ENCODE data around the gene COL1A1.

DNA sequence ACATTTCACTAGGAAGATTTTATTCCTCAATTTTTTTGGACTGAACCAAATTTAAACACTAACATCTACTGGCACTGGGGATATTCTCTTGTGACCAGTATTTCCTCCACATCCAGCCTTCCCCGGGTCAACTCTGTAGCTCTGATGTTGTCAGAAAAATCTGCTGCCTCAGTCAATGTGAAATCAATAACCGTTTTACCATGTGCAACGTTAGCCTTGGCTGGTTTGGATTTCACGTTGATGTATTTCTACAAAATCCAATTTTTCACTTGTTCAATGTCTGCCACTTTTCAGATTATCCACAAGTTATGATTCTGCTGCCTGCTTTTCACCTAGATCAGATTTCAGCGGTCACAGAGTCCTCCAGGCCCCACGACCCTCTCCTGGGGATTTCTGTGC is 28.5 kb downstream of the COL1A1 start:
- TF ChIP-seq, protein P1, sequence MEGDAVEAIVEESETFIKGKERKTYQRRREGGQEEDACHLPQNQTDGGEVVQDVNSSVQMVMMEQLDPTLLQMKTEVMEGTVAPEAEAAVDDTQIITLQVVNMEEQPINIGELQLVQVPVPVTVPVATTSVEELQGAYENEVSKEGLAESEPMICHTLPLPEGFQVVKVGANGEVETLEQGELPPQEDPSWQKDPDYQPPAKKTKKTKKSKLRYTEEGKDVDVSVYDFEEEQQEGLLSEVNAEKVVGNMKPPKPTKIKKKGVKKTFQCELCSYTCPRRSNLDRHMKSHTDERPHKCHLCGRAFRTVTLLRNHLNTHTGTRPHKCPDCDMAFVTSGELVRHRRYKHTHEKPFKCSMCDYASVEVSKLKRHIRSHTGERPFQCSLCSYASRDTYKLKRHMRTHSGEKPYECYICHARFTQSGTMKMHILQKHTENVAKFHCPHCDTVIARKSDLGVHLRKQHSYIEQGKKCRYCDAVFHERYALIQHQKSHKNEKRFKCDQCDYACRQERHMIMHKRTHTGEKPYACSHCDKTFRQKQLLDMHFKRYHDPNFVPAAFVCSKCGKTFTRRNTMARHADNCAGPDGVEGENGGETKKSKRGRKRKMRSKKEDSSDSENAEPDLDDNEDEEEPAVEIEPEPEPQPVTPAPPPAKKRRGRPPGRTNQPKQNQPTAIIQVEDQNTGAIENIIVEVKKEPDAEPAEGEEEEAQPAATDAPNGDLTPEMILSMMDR (IDR thresholded peaks at IDR 0.05; ENCODE audit: insufficient read depth, low read depth, low read length): no peak
- TF ChIP-seq EZH2 (IDR thresholded peaks at IDR 0.05; ENCODE audit: insufficient read depth, low read length): no peak
